PFSK-1 (cell line): Measurements from ENCODE around the gene RAB9A.

Experiments used
- FOXP2 ChIP-seq: optimal IDR thresholded peaks from 2 replicates; pipeline ENCODE3; 2011; ENCODE audit warnings: borderline replicate concordance, control low read depth, inconsistent platforms; ENCODE audit not compliant: insufficient read depth; ENCODE audit errors: extremely low read length, extremely low read depth
- POLR2AphosphoS5 ChIP-seq: IDR thresholded peaks from 2 replicates; pipeline ENCODE4 v1.6.1; 2012; ENCODE audit warnings: low read depth, mild to moderate bottlenecking, control low read depth, low read length, moderate library complexity
- SIN3A ChIP-seq: IDR thresholded peaks from 2 replicates; pipeline ENCODE4 v1.6.1; 2012; ENCODE audit warnings: mild to moderate bottlenecking, low read length, moderate library complexity, borderline replicate concordance; ENCODE audit not compliant: insufficient read depth
- TAF1 ChIP-seq: IDR thresholded peaks from 2 replicates; pipeline ENCODE4 v1.6.1; 2012; ENCODE audit warnings: low read length, control low read depth, borderline replicate concordance; ENCODE audit not compliant: insufficient read depth
- TF ChIP-seq, protein P1 (sequence below), 2 experiments: IDR thresholded peaks; 2 replicates each; pipeline versions ENCODE4 v1.6.1 to v1.8.0; 2011 to 2012; ENCODE audit warnings: low read depth in 2 of 2, low read length in 2 of 2, control low read depth in 1 of 2, inconsistent platforms in 1 of 2, mild to moderate bottlenecking in 1 of 2, moderate library complexity in 1 of 2; ENCODE audit not compliant: insufficient read depth in 1 of 2

RAB9A gene

DNA sequence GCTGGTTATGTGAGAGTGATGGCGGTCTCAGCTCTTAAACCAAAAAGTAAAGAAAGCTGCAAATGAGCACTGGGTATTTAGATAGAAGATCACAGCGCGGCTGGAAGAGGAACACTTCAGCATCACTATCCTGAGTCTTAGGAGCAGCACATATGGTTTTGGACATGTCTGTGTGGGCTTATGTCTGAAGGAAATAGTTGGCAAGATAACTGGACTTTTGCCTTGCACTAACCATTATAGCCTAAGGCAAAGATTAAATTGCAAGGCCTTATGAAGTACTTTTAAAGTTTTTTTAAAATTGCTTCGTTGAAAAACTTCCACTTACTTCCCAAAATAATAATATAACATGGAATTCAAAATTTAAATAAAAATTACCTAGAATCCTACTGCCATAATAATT is 4.6 kb upstream of the RAB9A start:
- TF ChIP-seq SIN3A, result no peak

- TF ChIP-seq TAF1, result no peak
- TF ChIP-seq, protein P1, sequence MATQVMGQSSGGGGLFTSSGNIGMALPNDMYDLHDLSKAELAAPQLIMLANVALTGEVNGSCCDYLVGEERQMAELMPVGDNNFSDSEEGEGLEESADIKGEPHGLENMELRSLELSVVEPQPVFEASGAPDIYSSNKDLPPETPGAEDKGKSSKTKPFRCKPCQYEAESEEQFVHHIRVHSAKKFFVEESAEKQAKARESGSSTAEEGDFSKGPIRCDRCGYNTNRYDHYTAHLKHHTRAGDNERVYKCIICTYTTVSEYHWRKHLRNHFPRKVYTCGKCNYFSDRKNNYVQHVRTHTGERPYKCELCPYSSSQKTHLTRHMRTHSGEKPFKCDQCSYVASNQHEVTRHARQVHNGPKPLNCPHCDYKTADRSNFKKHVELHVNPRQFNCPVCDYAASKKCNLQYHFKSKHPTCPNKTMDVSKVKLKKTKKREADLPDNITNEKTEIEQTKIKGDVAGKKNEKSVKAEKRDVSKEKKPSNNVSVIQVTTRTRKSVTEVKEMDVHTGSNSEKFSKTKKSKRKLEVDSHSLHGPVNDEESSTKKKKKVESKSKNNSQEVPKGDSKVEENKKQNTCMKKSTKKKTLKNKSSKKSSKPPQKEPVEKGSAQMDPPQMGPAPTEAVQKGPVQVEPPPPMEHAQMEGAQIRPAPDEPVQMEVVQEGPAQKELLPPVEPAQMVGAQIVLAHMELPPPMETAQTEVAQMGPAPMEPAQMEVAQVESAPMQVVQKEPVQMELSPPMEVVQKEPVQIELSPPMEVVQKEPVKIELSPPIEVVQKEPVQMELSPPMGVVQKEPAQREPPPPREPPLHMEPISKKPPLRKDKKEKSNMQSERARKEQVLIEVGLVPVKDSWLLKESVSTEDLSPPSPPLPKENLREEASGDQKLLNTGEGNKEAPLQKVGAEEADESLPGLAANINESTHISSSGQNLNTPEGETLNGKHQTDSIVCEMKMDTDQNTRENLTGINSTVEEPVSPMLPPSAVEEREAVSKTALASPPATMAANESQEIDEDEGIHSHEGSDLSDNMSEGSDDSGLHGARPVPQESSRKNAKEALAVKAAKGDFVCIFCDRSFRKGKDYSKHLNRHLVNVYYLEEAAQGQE (IDR thresholded peaks at IDR 0.05; ENCODE audit: insufficient read depth in 1 of 2, low read depth in 2 of 2, low read length in 2 of 2), result no peak
- TF ChIP-seq SIN3A, result no peak
- no peak for TF ChIP-seq FOXP2
- no peak for TF ChIP-seq POLR2AphosphoS5
Measured at GRCh38 chrX:13685126-13685763, 3.7 kb upstream of the RAB9A start.

- no peak for TF ChIP-seq POLR2AphosphoS5
- TF ChIP-seq SIN3A, result no peak
- TF ChIP-seq, protein P1 (IDR thresholded peaks at IDR 0.05; ENCODE audit: insufficient read depth in 1 of 2, low read depth in 2 of 2, low read length in 2 of 2), result no peak
- no peak for TF ChIP-seq TAF1
- no peak for TF ChIP-seq FOXP2
Measured at GRCh38 chrX:13687203-13687602, 1.7 kb upstream of the RAB9A start.

DNA sequence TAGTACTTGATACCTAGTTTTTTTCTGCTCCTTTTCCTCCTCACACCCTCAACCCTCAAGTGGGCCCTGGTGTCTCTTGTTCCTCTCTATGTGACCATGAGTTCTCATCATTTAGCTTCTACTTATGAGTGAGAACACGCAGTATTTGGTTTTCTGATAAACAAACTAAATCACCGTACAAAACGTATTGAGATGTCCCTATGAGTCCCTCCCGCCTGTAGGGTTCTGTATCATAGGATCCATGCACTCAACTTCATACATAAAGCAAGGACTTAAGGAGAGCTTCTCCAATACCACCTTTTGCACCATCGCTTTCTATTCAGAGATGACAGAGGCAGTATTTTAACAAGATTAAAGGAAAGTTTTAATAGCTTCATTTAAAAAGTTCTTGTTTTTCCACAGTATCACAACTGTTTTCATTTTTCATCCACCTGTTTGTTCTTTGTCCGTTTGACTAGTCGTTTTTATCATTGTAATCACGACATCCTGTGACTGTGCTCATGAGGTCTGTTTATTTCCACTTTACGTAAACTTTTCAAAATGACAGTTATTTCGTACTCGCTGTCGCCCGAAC is 457 bp upstream of the RAB9A start:
- TF ChIP-seq POLR2AphosphoS5 (no peak), FOXP2 (no peak), SIN3A (no peak), TAF1 (no peak)
- TF ChIP-seq, protein P1 (IDR thresholded peaks at IDR 0.05; ENCODE audit: insufficient read depth in 1 of 2, low read depth in 2 of 2, low read length in 2 of 2), result no peak

GRCh38 chrX:13689741-13690211 is 848 bp downstream of the RAB9A start:
- TF ChIP-seq, protein P1 (IDR thresholded peaks at IDR 0.05; ENCODE audit: insufficient read depth in 1 of 2, low read depth in 2 of 2, low read length in 2 of 2), result no peak
- no peak for TF ChIP-seq POLR2AphosphoS5
- TF ChIP-seq TAF1, result no peak
- TF ChIP-seq SIN3A, result no peak
- TF ChIP-seq FOXP2, result no peak
